Measurements from ENCODE around the gene LORICRIN.

The LORICRIN gene

GRCh38 chr1:153259387-153259786 lies at the start of gene LORICRIN:
Gene LORICRIN, plus strand, starts transcription at chr1:153259687. Its CDS starts 1,263 bp downstream, at chr1:153260950.
- no peak for TF ChIP-seq EP300 (IDR thresholded peaks at IDR 0.05; ENCODE audit: borderline replicate concordance)
- no peak for TF ChIP-seq MAX (IDR thresholded peaks at IDR 0.05)
- no peak for TF ChIP-seq CREB1 (IDR thresholded peaks at IDR 0.05; ENCODE audit: low read depth)
- TF ChIP-seq EGR1 (IDR thresholded peaks at IDR 0.05), result no peak
- no peak for TF ChIP-seq REST (IDR thresholded peaks at IDR 0.05; ENCODE audit: low read depth)
- no peak for TF ChIP-seq TAF1 (IDR thresholded peaks at IDR 0.05; ENCODE audit: low read depth)
- TF ChIP-seq USF1 (IDR thresholded peaks at IDR 0.05), result no peak
- no peak for TF ChIP-seq TCF12 (IDR thresholded peaks at IDR 0.05; ENCODE audit: low read depth)
- no peak for TF ChIP-seq CEBPB (IDR thresholded peaks at IDR 0.05)
- TF ChIP-seq ZBTB7A (IDR thresholded peaks at IDR 0.05; ENCODE audit: low read depth), result no peak
- no peak for TF ChIP-seq TEAD4 (IDR thresholded peaks at IDR 0.05)
- no peak for TF ChIP-seq YY1 (IDR thresholded peaks at IDR 0.05; ENCODE audit: low read depth)
- no peak for TF ChIP-seq NFIC (IDR thresholded peaks at IDR 0.05)
- TF ChIP-seq FOXM1 (IDR thresholded peaks at IDR 0.05; ENCODE audit: borderline replicate concordance, low read depth), result no peak
- TF ChIP-seq RAD21 (IDR thresholded peaks at IDR 0.05; ENCODE audit: low read depth), result no peak

- TF ChIP-seq REST (IDR thresholded peaks at IDR 0.05; ENCODE audit: low read depth) (no peak), TEAD4 (IDR thresholded peaks at IDR 0.05) (no peak), NFIC (IDR thresholded peaks at IDR 0.05) (no peak), EGR1 (IDR thresholded peaks at IDR 0.05) (no peak), FOXM1 (IDR thresholded peaks at IDR 0.05; ENCODE audit: borderline replicate concordance, low read depth) (no peak), TCF12 (IDR thresholded peaks at IDR 0.05; ENCODE audit: low read depth) (no peak), ZBTB7A (IDR thresholded peaks at IDR 0.05; ENCODE audit: low read depth) (no peak), CREB1 (IDR thresholded peaks at IDR 0.05; ENCODE audit: low read depth) (no peak), YY1 (IDR thresholded peaks at IDR 0.05; ENCODE audit: low read depth) (no peak), EP300 (IDR thresholded peaks at IDR 0.05; ENCODE audit: borderline replicate concordance) (no peak), RAD21 (IDR thresholded peaks at IDR 0.05; ENCODE audit: low read depth) (no peak)
Measured at GRCh38 chr1:153210206-153210605, 49.3 kb upstream of the LORICRIN start.

- no peak for TF ChIP-seq CREB1 (IDR thresholded peaks at IDR 0.05; ENCODE audit: low read depth)
- no peak for TF ChIP-seq FOXM1 (IDR thresholded peaks at IDR 0.05; ENCODE audit: borderline replicate concordance, low read depth)
- no peak for TF ChIP-seq EP300 (IDR thresholded peaks at IDR 0.05; ENCODE audit: borderline replicate concordance)
Measured at GRCh38 chr1:153212201-153212600, 47.3 kb upstream of the LORICRIN start.

GRCh38 chr1:153213519-153213918 lies 46.0 kb upstream of the LORICRIN start:
- TF ChIP-seq TCF12 (IDR thresholded peaks at IDR 0.05; ENCODE audit: low read depth), result no peak
- TF ChIP-seq EGR1 (IDR thresholded peaks at IDR 0.05), result no peak
- no peak for TF ChIP-seq YY1 (IDR thresholded peaks at IDR 0.05; ENCODE audit: low read depth)
- no peak for TF ChIP-seq USF1 (IDR thresholded peaks at IDR 0.05)
- TF ChIP-seq EP300 (IDR thresholded peaks at IDR 0.05; ENCODE audit: borderline replicate concordance), result no peak
- no peak for TF ChIP-seq MAX (IDR thresholded peaks at IDR 0.05)
- no peak for TF ChIP-seq RAD21 (IDR thresholded peaks at IDR 0.05; ENCODE audit: low read depth)
- TF ChIP-seq REST (IDR thresholded peaks at IDR 0.05; ENCODE audit: low read depth), result no peak
- no peak for TF ChIP-seq TEAD4 (IDR thresholded peaks at IDR 0.05)
- no peak for TF ChIP-seq NFIC (IDR thresholded peaks at IDR 0.05)
- no peak for TF ChIP-seq CREB1 (IDR thresholded peaks at IDR 0.05; ENCODE audit: low read depth)
- no peak for TF ChIP-seq CEBPB (IDR thresholded peaks at IDR 0.05)
- no peak for TF ChIP-seq TAF1 (IDR thresholded peaks at IDR 0.05; ENCODE audit: low read depth)
- TF ChIP-seq ZBTB7A (IDR thresholded peaks at IDR 0.05; ENCODE audit: low read depth), result no peak
- TF ChIP-seq FOXM1 (IDR thresholded peaks at IDR 0.05; ENCODE audit: borderline replicate concordance, low read depth), result no peak

Data from Ishikawa (cell line).